HepG2 (cell line): ENCODE measurements around the gene ATRN. TPM values are rescaled to one million over a fixed set of nuclear protein-coding genes. Genes with fewer than 3 reads are reported as not detected.

ENCODE experiments used
- ATAC-seq: fragments of 200-7000 bp; cut with Tn5 transposase; 3 replicates; pipeline ENCODE4 v1.9.1; 2020; ENCODE audit warnings: mild to moderate bottlenecking, moderate library complexity
- BruUV-seq: library from RNA; stranded (reverse); fragments of 400-500 nt; replicated peaks from 2 replicates; lab custom pipeline; 2021; lab: Mats Ljungman, UMichigan
- CTCF ChIA-PET: fragments of 300-600 bp; formaldehyde crosslinking; extraction: SDS; loops from one replicate; lab custom pipeline; 2021; ENCODE audit warnings: low total read pairs, inconsistent platforms, low intra/inter-chr PET ratio; lab: Yijun Ruan, JAX
- POLR2A ChIA-PET: fragments of 350-600 bp; sonication (Branson Sonifier 250); formaldehyde crosslinking; loops from one replicate; lab custom pipeline; 2020; ENCODE audit warnings: antibody characterized with exemption, inconsistent platforms; lab: Yijun Ruan, JAX
- DNase-seq: peaks from one replicate; pipeline ENCODE4 v3.0.0-alpha.2; 2015; ENCODE audit warnings: low spot score
- FAIRE-seq: peaks from 3 replicates; lab custom pipeline; 2011; peaks lifted over from hg19 to GRCh38; lab: Jason Lieb, UNC
- H2AFZ ChIP-seq: one replicate; pipeline ENCODE4 v1.6.1; 2011; ENCODE audit warnings: low read length, inconsistent platforms
- H3K27ac ChIP-seq: fragments of 300-600 bp; 3 replicates; pipeline ENCODE4 v1.8.0; 2011; ENCODE audit warnings: mixed run types, mild to moderate bottlenecking, mixed read lengths, low read length, inconsistent platforms; ENCODE audit not compliant: insufficient read depth; ENCODE audit errors: extremely low read length
- H3K27me3 ChIP-seq, 2 experiments: fragments of 200-600 bp in 1 of 2; 2 replicates in 1 of 2; 3 replicates in 1 of 2; pipeline versions ENCODE4 v1.6.0 to v1.8.0; 2011; ENCODE audit warnings: low read length in 2 of 2, mild to moderate bottlenecking in 2 of 2, moderate library complexity in 2 of 2, inconsistent platforms in 1 of 2; ENCODE audit not compliant: insufficient read depth in 2 of 2, control insufficient read depth in 1 of 2
- H3K36me3 ChIP-seq, 2 experiments: fragments of 200-600 bp in 1 of 2; replicated peaks in 1 of 2; 2 replicates in 1 of 2; 3 replicates in 1 of 2; pipeline versions ENCODE4 v1.5.1 to v1.8.0; 2011; ENCODE audit warnings: low read length in 2 of 2, inconsistent platforms in 1 of 2; ENCODE audit not compliant: insufficient read depth in 2 of 2, control insufficient read depth in 1 of 2
- H3K4me1 ChIP-seq: 2 replicates; pipeline ENCODE4 v1.5.1; 2012; ENCODE audit warnings: low read length, inconsistent platforms; ENCODE audit not compliant: insufficient read depth
- H3K4me2 ChIP-seq: 2 replicates; pipeline ENCODE4 v1.6.0; 2011; ENCODE audit warnings: low read depth, low read length, inconsistent platforms
- H3K4me3 ChIP-seq, 3 experiments: fragments of 200-600 bp in 1 of 3; sonication (generic), shearing (Covaris generic) in 1 of 3; replicated peaks in 1 of 3; 2 replicates each; pipeline ENCODE4 v1.5.1; 2011 to 2016; ENCODE audit warnings: low read length in 3 of 3, inconsistent platforms in 2 of 3, low read depth in 2 of 3, mild to moderate bottlenecking in 2 of 3, control low read depth in 1 of 3, mixed read lengths in 1 of 3; ENCODE audit not compliant: insufficient read depth in 1 of 3
- H3K79me2 ChIP-seq: one replicate; pipeline ENCODE4 v1.6.1; 2011; ENCODE audit warnings: low read length, inconsistent platforms; ENCODE audit not compliant: insufficient read depth
- H3K9ac ChIP-seq: 2 replicates; pipeline ENCODE4 v1.6.0; 2011; ENCODE audit warnings: mild to moderate bottlenecking, low read depth, low read length, inconsistent platforms; ENCODE audit not compliant: insufficient read depth
- H3K9me3 ChIP-seq: 2 replicates; pipeline ENCODE4 v1.5.1; 2012; ENCODE audit warnings: mild to moderate bottlenecking, low read length
- H4K20me1 ChIP-seq: 2 replicates; pipeline ENCODE4 v1.6.0; 2011; ENCODE audit warnings: inconsistent platforms, mild to moderate bottlenecking, low read length, moderate library complexity; ENCODE audit not compliant: insufficient read depth
- KDM6A ChIP-seq: IDR thresholded peaks from 2 replicates; pipeline ENCODE4 v1.6.1; 2016; ENCODE audit warnings: low read depth
- MAF1 ChIP-seq: sonication (generic); formaldehyde crosslinking; IDR thresholded peaks from 2 replicates; pipeline ENCODE4 v1.5.0; 2020; ENCODE audit warnings: missing genetic modification reagents, borderline replicate concordance
- MAFG ChIP-seq: sonication (generic); formaldehyde crosslinking; IDR thresholded peaks from 2 replicates; pipeline ENCODE4 v1.5.1; 2020; ENCODE audit warnings: mild to moderate bottlenecking, missing genetic modification reagents
- SMYD3 ChIP-seq: sonication (generic); formaldehyde crosslinking; IDR thresholded peaks from 2 replicates; pipeline ENCODE4 v1.8.1; 2023; ENCODE audit warnings: mild to moderate bottlenecking, missing genetic modification reagents
- TRIM24 ChIP-seq: sonication (generic); formaldehyde crosslinking; IDR thresholded peaks from 2 replicates; pipeline ENCODE4 v1.8.0; 2022; ENCODE audit warnings: mild to moderate bottlenecking, missing genetic modification reagents
- ZNF263 ChIP-seq: sonication (generic); formaldehyde crosslinking; IDR thresholded peaks from 2 replicates; pipeline ENCODE4 v1.4.0; 2020; ENCODE audit warnings: missing genetic modification reagents
- WGBS: methylation state at CpG from one replicate; pipeline ENCODE4 v1.1.6; 2017; ENCODE audit warnings: low lambda C conversion rate; 5-methylcytosine and 5-hydroxymethylcytosine counted together
- in situ Hi-C: cut with HindIII; loops from 2 replicates; pipeline ENCODE4 v1.10.0; 2017; ENCODE audit warnings: low pct_unique_long_range_greater_than_20kb; ENCODE audit not compliant: extremely low pct_ligation_motif_present
- intact Hi-C: fragments of 100-400 bp; cut with micrococcal nuclease; formaldehyde crosslinking; loops from one replicate; pipeline ENCODE4 v1.10.0; 2022; ENCODE audit not compliant: unreplicated experiment
- polyA plus RNA-seq, 8 experiments: library from polyadenylated mRNA; depleted of rRNA in 3 of 8; stranded (reverse) in 7 of 8; unstranded in 1 of 8; fragments of >200 nt; fragmentation: Illumina TruSeq in 4 of 8; extraction: Trizol in 4 of 8; gene quantifications; 2 replicates each; pipeline versions ENCODE4 v1.2.1 to v1.2.3, GENCODE V29; 2011 to 2016; ENCODE audit warnings: low read depth in 4 of 8, missing spikeins in 1 of 8, mixed read lengths in 1 of 8; ENCODE audit not compliant: insufficient read depth in 1 of 8
- total RNA-seq, 5 experiments: library from RNA; depleted of rRNA; stranded (reverse); fragments of >200 nt; fragmentation: Illumina TruSeq; extraction: Trizol; gene quantifications; 2 replicates each; pipeline ENCODE4 v1.2.3, GENCODE V29; 2016; ENCODE audit warnings: low read depth in 1 of 5
- TF ChIP-seq, protein P1 (sequence below): sonication (generic); formaldehyde crosslinking; IDR thresholded peaks from 2 replicates; pipeline ENCODE4 v1.9.0; 2021; ENCODE audit warnings: missing genetic modification reagents, mild to moderate bottlenecking, borderline replicate concordance

Gene ATRN
- total and polyA plus RNA-seq, 2 of the 13 experiments (the other 11 are each of a cell fraction or from before 2014, with no cell fraction given), result 44.2 to 81.1 TPM

DNA sequence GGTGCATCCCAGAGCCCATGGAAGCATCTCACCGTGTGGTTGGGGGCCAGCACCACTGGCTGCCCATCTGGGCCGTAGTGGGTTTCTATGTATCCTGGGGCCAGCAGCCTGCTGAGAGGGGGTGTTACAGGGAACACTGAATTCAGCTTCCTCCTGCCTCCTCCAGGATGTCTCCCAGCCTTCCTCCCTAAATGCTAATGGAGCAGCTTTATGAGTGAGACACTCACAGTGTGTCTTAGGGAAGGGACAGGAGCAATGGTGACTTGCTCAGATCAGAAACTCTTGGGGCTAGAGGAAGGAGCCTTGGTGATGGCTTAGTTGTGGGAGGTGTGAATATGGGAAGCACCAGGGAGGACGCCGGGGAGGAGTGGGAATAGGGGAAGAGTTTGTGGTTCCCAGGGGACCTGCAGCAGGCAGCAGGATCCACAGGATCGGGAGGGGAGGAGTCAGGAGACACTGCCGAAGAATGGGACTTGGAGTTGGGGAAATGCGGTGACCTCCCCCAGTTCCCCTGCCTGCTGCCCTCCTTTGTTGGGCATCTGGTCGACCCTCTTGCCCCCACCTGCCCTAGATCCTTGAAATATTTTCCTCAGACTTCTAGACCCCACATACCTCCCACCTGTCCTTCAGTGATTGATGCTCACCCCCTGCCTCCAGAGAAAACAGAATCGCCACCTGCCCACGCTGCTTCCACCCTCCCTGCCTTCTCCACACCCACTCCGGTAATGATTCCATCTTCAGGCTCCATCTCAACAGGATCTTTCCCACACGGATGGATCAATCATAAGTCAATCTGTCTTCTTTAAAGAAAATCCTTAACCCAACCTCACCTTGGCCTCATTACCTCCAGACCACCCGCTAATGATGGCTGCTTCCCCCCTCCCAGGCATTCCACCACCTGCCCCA lies 204.4 kb downstream of the ATRN start:
- ChIA-PET POLR2A (interaction anchor here (1.5 kb wide), 1 partner anchor 92 kb away, joined by 4 read pairs; the partner anchor contains the start of gene ADISSP), CTCF (no interaction called here)
- Histone ChIP-seq H3K27ac (no peak overlapping the region), H3K36me3 (no peaks in the 10 kb centered on the region), H3K9ac (no peak overlapping the region), H4K20me1 (no peaks in the 10 kb centered on the region), H3K27me3 (peaks cover 58 to 98% of the 10 kb centered on the region in 2 experiments), H3K9me3 (no peaks in the 10 kb centered on the region), H3K4me2 (no peak overlapping the region), H3K79me2 (no peaks in the 10 kb centered on the region), H3K4me3 (no peak overlapping the region), H3K4me1 (peaks cover 8% of the 10 kb centered on the region; the same call in 1 of the 2 replicates), H2AFZ (no peak overlapping the region)
- 8% methylated on average over 13 of the region's 13 CpGs for WGBS
- TF ChIP-seq TRIM24 (CRISPR knock-in tag) (no peak), SMYD3 (no peak), KDM6A (CRISPR knock-in tag) (no peak), ZNF263 (CRISPR knock-in tag) (0 out of 2 replicates have a peak, but pooled peaks have one; percentile 22), MAF1 (CRISPR knock-in tag) (no peak), MAFG (CRISPR knock-in tag) (no peak)
- TF ChIP-seq, protein P1, sequence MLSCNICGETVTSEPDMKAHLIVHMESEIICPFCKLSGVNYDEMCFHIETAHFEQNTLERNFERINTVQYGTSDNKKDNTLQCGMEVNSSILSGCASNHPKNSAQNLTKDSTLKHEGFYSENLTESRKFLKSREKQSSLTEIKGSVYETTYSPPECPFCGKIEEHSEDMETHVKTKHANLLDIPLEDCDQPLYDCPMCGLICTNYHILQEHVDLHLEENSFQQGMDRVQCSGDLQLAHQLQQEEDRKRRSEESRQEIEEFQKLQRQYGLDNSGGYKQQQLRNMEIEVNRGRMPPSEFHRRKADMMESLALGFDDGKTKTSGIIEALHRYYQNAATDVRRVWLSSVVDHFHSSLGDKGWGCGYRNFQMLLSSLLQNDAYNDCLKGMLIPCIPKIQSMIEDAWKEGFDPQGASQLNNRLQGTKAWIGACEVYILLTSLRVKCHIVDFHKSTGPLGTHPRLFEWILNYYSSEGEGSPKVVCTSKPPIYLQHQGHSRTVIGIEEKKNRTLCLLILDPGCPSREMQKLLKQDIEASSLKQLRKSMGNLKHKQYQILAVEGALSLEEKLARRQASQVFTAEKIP (CRISPR knock-in tag), result no peak
- ATAC-seq (no peak), DNase-seq (no peak), FAIRE-seq (no peak)
- no TSS peak for BruUV-seq
- in situ Hi-C loops (loop anchor here (5.0 kb wide), 1 partner anchor 37 kb away; the partner anchor contains the start of gene SIGLEC1), intact Hi-C loops (no loop called here)
